HL-60 (cell line): ENCODE results near the gene KLRC3.
"Not testable (repeated sequence)": the region's sequence is repeated elsewhere in the genome, so short reads cannot be mapped to it uniquely, and the experiment has no call there.

Source experiments
- DNase-seq, 2 experiments: peaks; one replicate each; pipeline ENCODE4 v3.0.0-alpha.2; 2010 to 2020; ENCODE audit warnings: low read depth in 1 of 2, low spot score in 1 of 2
- H3K27ac ChIP-seq: fragments of 250-450 bp; sonication (Bioruptor Pico); replicated peaks from 2 replicates; pipeline ENCODE4 v1.5.1; 2020; ENCODE audit warnings: mild to moderate bottlenecking, moderate library complexity
- H3K27me3 ChIP-seq: fragments of 250-450 bp; sonication (Bioruptor Pico); 2 replicates; pipeline ENCODE4 v1.5.1; 2021; ENCODE audit warnings: mild to moderate bottlenecking, moderate library complexity; ENCODE audit not compliant: insufficient read depth, poor library complexity, severe bottlenecking
- H3K4me3 ChIP-seq: replicated peaks from 2 replicates; pipeline ENCODE4 v1.5.1; 2011; ENCODE audit warnings: mild to moderate bottlenecking, control low read depth, low read length; ENCODE audit not compliant: insufficient read depth
- GABPA ChIP-seq: IDR thresholded peaks from 2 replicates; pipeline ENCODE4 v1.6.1; 2012; ENCODE audit warnings: low read depth
- POLR2AphosphoS5 ChIP-seq: IDR thresholded peaks from 2 replicates; pipeline ENCODE4 v1.6.1; 2012; ENCODE audit warnings: low read depth
- SPI1 ChIP-seq: IDR thresholded peaks from 2 replicates; pipeline ENCODE4 v1.6.1; 2012; ENCODE audit warnings: low read depth, mild to moderate bottlenecking, borderline replicate concordance
- long read RNA-seq: library from polyadenylated mRNA; unstranded; transcript quantifications from one replicate; pipeline ENCODE4 v2.0.0, GENCODE V29; 2020
- TF ChIP-seq, protein P1 (sequence below): IDR thresholded peaks from 2 replicates; pipeline ENCODE4 v1.6.1; 2012; ENCODE audit warnings: low read depth; ENCODE audit not compliant: insufficient replicate concordance
- TF ChIP-seq, protein P2 (sequence below): IDR thresholded peaks from one replicate; pipeline ENCODE4 v1.5.1; 2011; ENCODE audit warnings: low read length, control low read depth, inconsistent platforms; ENCODE audit not compliant: insufficient read depth

The KLRC3 gene
- long read RNA-seq, result 0 reads

DNA sequence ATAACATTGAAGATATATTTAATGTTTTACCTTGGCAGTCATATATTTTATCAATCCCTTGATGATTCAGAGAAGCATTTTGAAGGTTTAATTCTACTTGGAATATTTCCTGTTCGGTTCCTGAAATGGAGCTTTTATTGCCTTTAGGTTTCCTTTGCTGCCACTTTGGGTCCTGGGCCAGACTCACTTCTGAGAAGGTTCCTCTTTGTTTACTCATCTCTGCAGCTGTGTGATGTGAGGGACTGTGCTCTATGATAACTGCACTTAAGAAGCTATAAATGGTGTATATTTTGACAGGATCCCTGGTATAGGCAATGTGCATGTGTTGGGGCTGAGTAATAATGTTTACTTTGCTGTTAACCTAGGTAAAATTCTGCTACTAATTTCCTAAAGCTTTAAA is at the start of gene KLRC3:
Gene KLRC3 (minus strand): TSS at position 262 of the 400 bp plus-strand sequence. CDS start 45 bp downstream, at position 217.
- not testable (repeated sequence) for H3K27me3 ChIP-seq, DNase-seq, H3K4me3 ChIP-seq, H3K27ac ChIP-seq

DNA sequence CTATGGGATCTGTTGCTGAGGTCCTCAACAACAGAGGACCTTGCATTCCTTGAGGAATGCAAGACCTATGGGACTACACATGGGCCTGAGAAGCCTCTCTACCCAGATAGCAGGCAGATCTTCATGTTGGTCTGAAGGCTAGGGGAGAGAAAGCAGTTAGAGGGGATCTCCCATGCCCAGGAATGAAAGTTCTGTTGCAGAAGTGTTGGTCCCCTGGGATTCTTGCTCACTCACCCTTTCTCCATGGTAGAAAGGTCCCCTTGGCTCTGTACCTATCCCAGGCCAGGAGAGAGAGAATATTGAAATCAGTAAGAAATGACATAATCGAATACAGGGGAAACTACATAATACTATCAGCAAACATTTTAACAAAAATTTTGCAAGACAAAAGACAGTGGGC is 49.3 kb upstream of the KLRC3 start:
- TF ChIP-seq GABPA (no peak), POLR2AphosphoS5 (no peak), SPI1 (no peak)
- TF ChIP-seq, protein P1, sequence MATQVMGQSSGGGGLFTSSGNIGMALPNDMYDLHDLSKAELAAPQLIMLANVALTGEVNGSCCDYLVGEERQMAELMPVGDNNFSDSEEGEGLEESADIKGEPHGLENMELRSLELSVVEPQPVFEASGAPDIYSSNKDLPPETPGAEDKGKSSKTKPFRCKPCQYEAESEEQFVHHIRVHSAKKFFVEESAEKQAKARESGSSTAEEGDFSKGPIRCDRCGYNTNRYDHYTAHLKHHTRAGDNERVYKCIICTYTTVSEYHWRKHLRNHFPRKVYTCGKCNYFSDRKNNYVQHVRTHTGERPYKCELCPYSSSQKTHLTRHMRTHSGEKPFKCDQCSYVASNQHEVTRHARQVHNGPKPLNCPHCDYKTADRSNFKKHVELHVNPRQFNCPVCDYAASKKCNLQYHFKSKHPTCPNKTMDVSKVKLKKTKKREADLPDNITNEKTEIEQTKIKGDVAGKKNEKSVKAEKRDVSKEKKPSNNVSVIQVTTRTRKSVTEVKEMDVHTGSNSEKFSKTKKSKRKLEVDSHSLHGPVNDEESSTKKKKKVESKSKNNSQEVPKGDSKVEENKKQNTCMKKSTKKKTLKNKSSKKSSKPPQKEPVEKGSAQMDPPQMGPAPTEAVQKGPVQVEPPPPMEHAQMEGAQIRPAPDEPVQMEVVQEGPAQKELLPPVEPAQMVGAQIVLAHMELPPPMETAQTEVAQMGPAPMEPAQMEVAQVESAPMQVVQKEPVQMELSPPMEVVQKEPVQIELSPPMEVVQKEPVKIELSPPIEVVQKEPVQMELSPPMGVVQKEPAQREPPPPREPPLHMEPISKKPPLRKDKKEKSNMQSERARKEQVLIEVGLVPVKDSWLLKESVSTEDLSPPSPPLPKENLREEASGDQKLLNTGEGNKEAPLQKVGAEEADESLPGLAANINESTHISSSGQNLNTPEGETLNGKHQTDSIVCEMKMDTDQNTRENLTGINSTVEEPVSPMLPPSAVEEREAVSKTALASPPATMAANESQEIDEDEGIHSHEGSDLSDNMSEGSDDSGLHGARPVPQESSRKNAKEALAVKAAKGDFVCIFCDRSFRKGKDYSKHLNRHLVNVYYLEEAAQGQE, result no peak
- no peak overlapping the region for H3K4me3 ChIP-seq
- no peaks in the 10 kb centered on the region for H3K27me3 ChIP-seq
- DNase-seq, result no peak
- H3K27ac ChIP-seq, result no peak overlapping the region

DNA sequence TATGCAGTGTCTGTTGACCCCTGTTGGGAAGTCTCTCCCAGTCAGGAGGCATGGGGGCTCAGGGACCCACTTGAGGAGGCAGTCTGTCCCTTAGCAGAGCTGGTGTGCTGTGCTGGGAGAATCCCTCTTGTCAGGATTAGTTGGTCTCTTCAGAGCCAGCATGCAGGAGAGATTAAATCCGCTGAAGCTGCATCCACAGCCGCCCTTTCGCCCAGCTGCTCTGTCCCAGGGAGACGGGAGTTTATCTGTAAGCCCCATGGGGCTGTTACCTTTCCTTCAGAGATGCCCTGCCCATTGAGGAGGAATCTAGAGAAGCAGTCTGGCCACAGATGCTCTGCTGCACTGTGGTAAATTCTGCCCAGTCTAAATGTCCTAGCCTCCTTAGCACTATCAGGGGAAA is 45.9 kb upstream of the KLRC3 start:
- Histone ChIP-seq H3K4me3 (no peak overlapping the region), H3K27ac (no peak overlapping the region), H3K27me3 (no peaks in the 10 kb centered on the region)
- TF ChIP-seq GABPA, result no peak
- TF ChIP-seq POLR2AphosphoS5, result no peak
- TF ChIP-seq, protein P1, result no peak
- TF ChIP-seq, protein P2, sequence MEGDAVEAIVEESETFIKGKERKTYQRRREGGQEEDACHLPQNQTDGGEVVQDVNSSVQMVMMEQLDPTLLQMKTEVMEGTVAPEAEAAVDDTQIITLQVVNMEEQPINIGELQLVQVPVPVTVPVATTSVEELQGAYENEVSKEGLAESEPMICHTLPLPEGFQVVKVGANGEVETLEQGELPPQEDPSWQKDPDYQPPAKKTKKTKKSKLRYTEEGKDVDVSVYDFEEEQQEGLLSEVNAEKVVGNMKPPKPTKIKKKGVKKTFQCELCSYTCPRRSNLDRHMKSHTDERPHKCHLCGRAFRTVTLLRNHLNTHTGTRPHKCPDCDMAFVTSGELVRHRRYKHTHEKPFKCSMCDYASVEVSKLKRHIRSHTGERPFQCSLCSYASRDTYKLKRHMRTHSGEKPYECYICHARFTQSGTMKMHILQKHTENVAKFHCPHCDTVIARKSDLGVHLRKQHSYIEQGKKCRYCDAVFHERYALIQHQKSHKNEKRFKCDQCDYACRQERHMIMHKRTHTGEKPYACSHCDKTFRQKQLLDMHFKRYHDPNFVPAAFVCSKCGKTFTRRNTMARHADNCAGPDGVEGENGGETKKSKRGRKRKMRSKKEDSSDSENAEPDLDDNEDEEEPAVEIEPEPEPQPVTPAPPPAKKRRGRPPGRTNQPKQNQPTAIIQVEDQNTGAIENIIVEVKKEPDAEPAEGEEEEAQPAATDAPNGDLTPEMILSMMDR, result no peak
- no peak for TF ChIP-seq SPI1
- DNase-seq, result no peak

DNA sequence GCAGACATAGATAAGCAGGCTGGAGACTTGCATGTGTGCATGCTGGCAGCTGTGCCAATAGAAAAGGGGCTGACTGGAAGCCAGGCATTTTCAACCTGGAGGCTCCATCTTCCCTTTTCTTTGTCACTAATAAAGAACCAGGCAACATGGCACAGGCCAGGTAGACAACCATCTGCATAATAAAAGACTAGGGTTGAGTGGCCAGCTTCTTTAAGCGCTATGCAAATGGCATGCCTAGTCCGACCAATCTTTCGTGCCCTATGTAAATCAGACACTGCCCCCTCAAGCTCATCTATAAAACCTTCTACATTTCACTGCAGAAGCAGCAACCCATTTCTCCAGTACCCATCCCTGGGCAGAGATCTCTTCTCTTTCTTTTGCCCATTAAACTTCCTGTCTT is 37.4 kb upstream of the KLRC3 start:
- Histone ChIP-seq H3K27me3 (no peaks in the 10 kb centered on the region), H3K4me3 (no peak overlapping the region), H3K27ac (no peak overlapping the region)
- TF ChIP-seq GABPA (no peak), POLR2AphosphoS5 (no peak), SPI1 (no peak)
- TF ChIP-seq, protein P1, result no peak
- TF ChIP-seq, protein P2, result no peak
- no peak for DNase-seq
